ENCODE measurements around the gene ATXN2. TPM values are rescaled to one million over a fixed set of nuclear protein-coding genes. Genes with fewer than 3 reads are reported as not detected.
A peak's percentile ranks its signal among the peaks of the same experiment; 100 is the strongest.
"Not testable (repeated sequence)": the region's sequence is repeated elsewhere in the genome, so short reads cannot be mapped to it uniquely, and the experiment has no call there.

Gene ATXN2
- total and polyA plus RNA-seq, 3 donors from 2014 or later, result 61.4 to 165 (median 145) TPM

- no peaks in the 10 kb centered on the region for H3K9me3 ChIP-seq
- TF ChIP-seq POLR2A (IDR thresholded peaks at IDR 0.05) (no peak), CTCF (IDR thresholded peaks at IDR 0.05) (no peak)
- WGBS, 2 donors, result 45 to 51% methylated on average over 5 of the region's 5 CpGs
- H3K27me3 ChIP-seq, result no peaks in the 10 kb centered on the region
- H3K36me3 ChIP-seq (ENCODE audit: low read depth, missing control alignments), result no peaks in the 10 kb centered on the region
- no peak for DNase-seq
- H3K4me1 ChIP-seq, result peaks cover 30% of the 10 kb centered on the region
- H3K4me3 ChIP-seq, result no peak overlapping the region
- intact Hi-C loops (cut with DNase I; ENCODE audit: low total_unique reads), result no loop called here
- H3K27ac ChIP-seq, result peak overlapping the region in 1 of 2 donors; percentile 9
These were observed 41.6 kb downstream of the ATXN2 start for GRCh38 chr12:111557271-111558106.

- 80 to 81% methylated on average over 6 of the region's 6 CpGs for WGBS, 2 donors
- Histone ChIP-seq H3K4me3 (no peak overlapping the region), H3K27me3 (no peaks in the 10 kb centered on the region), H3K36me3 (ENCODE audit: low read depth, missing control alignments) (no peaks in the 10 kb centered on the region), H3K27ac (peak overlapping the region in 1 of 2 donors; percentile 9), H3K9me3 (no peaks in the 10 kb centered on the region), H3K4me1 (peaks cover 22% of the 10 kb centered on the region)
- DNase-seq, result no peak
- TF ChIP-seq CTCF (IDR thresholded peaks at IDR 0.05), result no peak
- intact Hi-C loops (cut with DNase I; ENCODE audit: low total_unique reads), result no loop called here
These were observed 42.4 kb downstream of the ATXN2 start for GRCh38 chr12:111556676-111557075.

GRCh38 chr12:111555313-111555712, 43.8 kb downstream of the ATXN2 start:
- intact Hi-C loops (cut with DNase I; ENCODE audit: low total_unique reads); H3K27me3 ChIP-seq; H3K36me3 ChIP-seq (ENCODE audit: low read depth, missing control alignments); H3K9me3 ChIP-seq; H3K27ac ChIP-seq; H3K4me3 ChIP-seq; DNase-seq: not testable (repeated sequence)
- peaks cover 19% of the 10 kb centered on the region for H3K4me1 ChIP-seq
- WGBS, 2 donors, result 67 to 76% methylated on average over 3 of the region's 3 CpGs

GRCh38 chr12:111546758-111547383, 52.2 kb downstream of the ATXN2 start:
- no peaks in the 10 kb centered on the region for H3K9me3 ChIP-seq
- TF ChIP-seq CTCF (IDR thresholded peaks at IDR 0.05), result no peak
- H3K27me3 ChIP-seq, result no peaks in the 10 kb centered on the region
- H3K27ac ChIP-seq, result no peak overlapping the region
- intact Hi-C loops (cut with DNase I; ENCODE audit: low total_unique reads), result no loop called here
- 93 to 95% methylated on average over 8 of the region's 8 CpGs for WGBS, 2 donors
- DNase-seq, result no peak
- no peaks in the 10 kb centered on the region for H3K4me1 ChIP-seq
- no peaks in the 10 kb centered on the region for H3K36me3 ChIP-seq (ENCODE audit: low read depth, missing control alignments)
- no peak overlapping the region for H3K4me3 ChIP-seq

- intact Hi-C loops (cut with DNase I; ENCODE audit: low total_unique reads), result no loop called here
- no peaks in the 10 kb centered on the region for H3K27me3 ChIP-seq
- H3K36me3 ChIP-seq (ENCODE audit: low read depth, missing control alignments), result no peaks in the 10 kb centered on the region
- no peak overlapping the region for H3K4me3 ChIP-seq
- H3K27ac ChIP-seq, result no peak overlapping the region
- WGBS, 2 donors, result 86 to 87% methylated on average over 2 of the region's 2 CpGs
- no peak for DNase-seq
- H3K4me1 ChIP-seq, result no peaks in the 10 kb centered on the region
- no peaks in the 10 kb centered on the region for H3K9me3 ChIP-seq
- no peak for TF ChIP-seq POLR2A (IDR thresholded peaks at IDR 0.05)
These were observed 52.9 kb downstream of the ATXN2 start for GRCh38 chr12:111546171-111546570.
